Stimulated activated CD8-positive, alpha-beta memory T cell treated with anti-CD3 and anti-CD28 coated beads, Interleukin-15, amount 100 ng/mL, for 24 hours (primary cell): ENCODE data around the gene RTN4RL2.

Experiments used
- DNase-seq: peaks from one replicate; pipeline ENCODE4 v3.0.0-alpha.2; 2020; ENCODE audit warnings: low read depth

Gene RTN4RL2

DNA sequence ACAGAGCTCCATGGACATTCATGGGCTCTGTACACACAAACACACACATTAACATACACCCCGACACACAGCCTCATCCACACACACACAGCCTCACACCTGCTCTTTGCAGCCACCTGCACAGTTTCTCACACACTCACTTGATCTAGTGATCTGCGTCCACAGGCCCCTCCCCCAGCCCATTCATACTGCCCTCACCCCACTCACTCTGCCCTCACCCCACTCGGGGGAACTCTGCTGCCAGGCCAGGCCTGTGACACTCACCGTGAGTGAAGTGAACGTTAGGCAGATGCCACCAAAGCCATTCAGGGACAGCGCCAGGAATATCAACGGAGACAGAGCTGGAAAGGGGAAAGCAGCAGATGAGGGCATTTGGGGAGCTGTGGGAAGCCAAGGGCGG is 40.2 kb downstream of the RTN4RL2 start:
- DNase-seq: no peak

- DNase-seq: no peak
Observed at GRCh38 chr11:57500926-57501325, 40.6 kb downstream of the RTN4RL2 start.

- no peak for DNase-seq
Observed at GRCh38 chr11:57501953-57502352, 41.6 kb downstream of the RTN4RL2 start.

DNA sequence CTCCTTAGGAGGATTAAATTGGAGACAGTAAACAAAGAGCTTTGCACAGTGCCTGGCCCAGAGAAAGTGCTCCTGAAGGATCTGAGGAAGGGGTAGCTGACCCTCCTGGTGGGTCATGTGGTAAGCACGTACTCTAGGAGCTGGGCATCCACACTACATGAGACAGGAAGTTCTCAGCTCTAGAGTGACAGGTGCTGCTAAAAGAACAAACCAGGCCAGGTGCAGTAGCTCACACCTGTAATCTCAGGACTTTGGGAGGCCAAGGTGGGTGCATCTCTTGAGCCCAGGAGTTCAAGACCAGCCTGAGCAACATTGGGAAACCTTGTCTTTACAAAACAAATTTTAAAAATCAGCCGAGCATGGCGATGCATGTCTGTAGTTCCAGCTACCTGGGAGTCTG is 42.0 kb downstream of the RTN4RL2 start:
- no peak for DNase-seq

GRCh38 chr11:57502870-57503269 is 42.5 kb downstream of the RTN4RL2 start:
- no peak for DNase-seq

DNA sequence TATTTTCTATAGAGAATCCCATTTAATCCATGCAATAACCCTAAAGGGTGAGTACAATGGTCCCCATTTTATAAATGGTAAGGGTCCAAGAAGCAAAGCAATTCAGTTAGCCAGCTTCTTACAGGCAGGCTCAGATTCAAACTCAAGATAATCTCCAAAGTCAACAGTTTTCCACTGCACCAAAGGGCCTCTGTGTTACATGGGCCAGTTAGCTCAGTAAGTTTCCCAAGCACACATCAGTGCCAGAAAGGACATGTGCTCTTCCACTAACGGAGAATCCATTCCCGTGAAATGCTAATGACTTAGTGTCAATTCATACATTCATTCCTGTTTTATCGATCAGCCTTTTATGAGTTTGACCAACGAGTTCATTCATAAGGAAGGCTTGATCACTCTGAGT is 44.2 kb downstream of the RTN4RL2 start:
- DNase-seq: no peak

- DNase-seq: no peak
Observed at GRCh38 chr11:57506522-57506921, 46.2 kb downstream of the RTN4RL2 start.

DNA sequence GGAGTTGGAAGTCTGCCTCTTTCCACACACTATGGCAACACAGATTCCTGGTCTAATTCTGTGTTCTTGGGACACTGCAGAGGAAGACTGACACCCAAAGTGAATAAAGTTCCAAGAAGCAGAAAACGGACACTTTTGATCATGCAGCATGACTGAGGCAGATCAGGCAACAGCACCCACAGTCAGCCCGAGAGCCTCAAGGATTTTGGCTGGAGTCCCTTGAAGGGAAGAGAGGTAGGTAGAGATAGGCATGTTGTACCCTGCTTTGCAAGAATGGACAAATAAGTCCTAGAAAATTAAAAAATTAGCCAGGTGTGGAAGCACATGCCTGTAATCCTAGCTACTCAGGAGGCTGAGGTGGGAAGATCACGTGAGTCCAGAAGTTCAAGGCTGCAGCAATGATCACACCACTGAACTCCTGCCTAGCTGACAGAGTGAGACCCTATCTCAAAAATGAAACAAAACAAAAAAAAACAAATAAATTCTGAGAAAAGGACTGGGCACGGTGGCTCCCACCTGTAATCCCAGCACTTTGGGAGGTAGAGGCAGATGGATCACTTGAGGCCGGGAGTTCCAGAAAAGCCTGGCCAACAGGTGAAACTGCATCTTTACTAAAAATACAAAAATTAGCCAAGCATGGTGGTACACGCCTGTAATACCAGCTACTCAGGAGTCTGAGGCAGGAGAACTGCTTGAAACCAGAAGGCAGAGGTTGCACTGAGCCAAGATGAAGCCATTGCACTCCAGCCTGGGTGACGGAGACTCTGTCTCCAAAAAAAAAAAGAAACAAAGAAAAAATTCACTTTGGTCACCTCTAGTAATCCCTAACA is 48.2 kb downstream of the RTN4RL2 start:
- no peak for DNase-seq

DNA sequence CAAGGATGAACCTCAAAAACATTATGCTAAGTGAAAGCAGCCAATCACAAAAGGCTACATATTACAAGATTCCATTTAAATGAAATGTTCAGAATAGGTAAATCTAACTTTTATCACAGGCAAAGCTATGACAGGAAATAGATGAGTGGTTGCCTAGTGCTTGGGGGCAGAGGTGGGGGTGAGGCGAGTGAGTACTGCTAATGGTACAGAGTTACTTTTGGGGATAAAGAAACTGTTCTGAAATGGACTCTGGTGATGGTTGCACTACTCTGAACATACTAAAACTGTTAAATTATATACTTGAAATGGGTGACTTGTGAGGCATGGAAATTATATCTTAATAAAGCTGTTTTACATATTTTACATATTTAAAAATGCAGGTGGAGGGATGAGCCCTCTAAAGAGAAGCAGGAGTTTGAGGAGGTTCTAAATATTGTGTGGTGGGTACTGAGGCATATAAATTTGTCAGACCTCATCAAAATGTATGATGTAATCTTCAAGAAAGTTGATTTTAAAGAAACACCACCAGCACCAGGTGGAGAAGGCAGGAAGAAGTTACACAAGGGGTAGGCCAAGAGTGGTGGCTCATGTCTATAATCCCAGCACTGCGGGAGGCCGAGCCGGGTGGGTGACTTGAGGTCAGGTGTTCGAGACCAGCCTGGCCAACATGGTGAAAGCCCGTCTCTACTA is 51.6 kb downstream of the RTN4RL2 start:
- no peak for DNase-seq

GRCh38 chr11:57512646-57513451 is 52.5 kb downstream of the RTN4RL2 start:
- DNase-seq: no peak

DNA sequence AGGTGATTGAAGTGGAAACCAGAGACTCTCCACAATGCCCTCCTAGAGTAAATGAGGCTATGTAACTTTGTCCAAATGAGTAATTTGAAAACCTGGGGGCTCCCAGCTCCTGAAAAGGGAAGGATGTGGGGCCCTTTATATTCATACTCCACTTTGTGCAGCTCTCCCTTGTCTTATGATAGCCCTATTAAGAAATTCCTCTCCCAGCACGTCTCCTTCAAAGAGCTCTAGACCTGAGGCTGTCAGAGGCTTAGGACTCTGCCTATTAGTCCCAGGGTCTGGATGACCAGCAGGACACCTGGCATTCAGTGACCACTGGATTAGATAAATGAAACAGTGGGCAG is 53.1 kb downstream of the RTN4RL2 start:
- DNase-seq: no peak

GRCh38 chr11:57513911-57514537 is 53.7 kb downstream of the RTN4RL2 start:
- peak; percentile 16 for DNase-seq

- peak; percentile 17 for DNase-seq
Observed at GRCh38 chr11:57514538-57515331, 54.4 kb downstream of the RTN4RL2 start.

DNA sequence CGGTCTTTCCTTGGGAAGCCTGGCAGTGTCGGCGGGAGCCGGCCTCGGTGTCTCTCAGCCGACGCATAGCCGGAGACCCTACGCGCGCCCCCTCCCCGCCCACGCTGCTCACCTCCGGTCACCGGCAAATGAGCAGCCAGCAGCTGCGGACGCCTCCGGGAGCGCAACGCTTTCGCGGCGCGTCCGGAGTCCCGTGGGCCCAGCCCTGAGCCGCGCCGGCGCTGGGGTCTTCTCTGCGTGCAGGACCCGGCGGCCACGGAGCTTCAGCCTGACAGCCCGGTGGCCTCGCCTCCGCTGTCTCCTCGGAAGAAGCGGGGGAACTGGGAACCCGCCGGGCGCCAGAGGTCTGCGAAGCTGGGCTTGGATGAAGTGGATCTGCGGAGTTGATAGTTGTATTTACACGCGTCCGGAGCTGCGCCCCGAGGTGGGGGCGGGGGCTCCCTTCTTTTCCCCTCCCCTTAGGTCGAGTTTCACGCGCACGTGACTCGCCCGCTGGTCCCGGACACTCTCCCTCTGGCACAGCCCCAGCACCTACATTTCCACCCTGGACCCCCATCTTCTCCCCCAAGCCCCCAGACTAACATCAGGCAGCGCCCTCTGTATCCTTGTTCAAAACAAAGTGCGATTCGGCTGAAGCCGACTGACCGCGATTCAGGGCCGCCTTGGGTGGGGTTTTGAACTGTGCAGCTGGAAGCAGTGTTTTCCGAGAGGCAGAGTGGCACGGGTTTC is 55.2 kb downstream of the RTN4RL2 start, which contains the start of gene SLC43A1:
Gene SLC43A1 (minus strand): TSS at position 371 of the 729 bp plus-strand sequence. CDS start 1,591 bp downstream, outside the sequence.
- DNase-seq: no peak

- DNase-seq: no peak
Observed at GRCh38 chr11:57516061-57516443, 55.7 kb downstream of the RTN4RL2 start.

GRCh38 chr11:57521116-57521515 is 60.8 kb downstream of the RTN4RL2 start:
- no peak for DNase-seq

GRCh38 chr11:57523419-57523818 is 63.1 kb downstream of the RTN4RL2 start:
- DNase-seq: no peak
